Measurements from ENCODE around the gene TOMM5. TPM values are rescaled to one million over a fixed set of nuclear protein-coding genes. Genes with fewer than 3 reads are reported as not detected.
A peak's percentile ranks its signal among the peaks of the same experiment; 100 is the strongest.
"Not testable (repeated sequence)": the region's sequence is repeated elsewhere in the genome, so short reads cannot be mapped to it uniquely, and the experiment has no call there.

Gene TOMM5
- total and polyA plus RNA-seq, 2 experiments from 2014 or later, result 130 to 288 TPM

DNA sequence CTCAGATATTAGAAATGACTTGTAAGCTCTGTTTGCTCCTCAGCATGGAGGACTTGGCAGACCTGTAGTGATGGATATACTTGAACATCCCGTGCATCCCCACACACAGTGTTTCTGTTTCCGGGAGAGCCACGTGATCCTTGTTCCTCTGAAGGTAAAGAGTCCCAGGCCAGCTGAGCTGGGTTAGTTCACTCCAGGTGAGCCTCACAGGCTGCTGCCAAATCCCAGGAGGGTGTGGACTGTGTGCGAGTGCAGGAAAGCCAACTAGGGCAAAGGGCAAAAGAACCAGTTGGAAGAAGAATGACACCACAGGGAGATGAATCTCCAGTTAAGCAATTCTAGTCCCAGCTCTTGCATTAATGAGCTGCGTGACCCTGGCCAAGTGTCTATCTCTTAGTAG lies 10.4 kb upstream of the TOMM5 start:
- in situ Hi-C loops (cut with MboI), result no loop called here
- Histone ChIP-seq H2AFZ (no peak overlapping the region), H3K27me3 (replicated peaks; ENCODE audit: insufficient read depth) (peaks cover 11% of the 10 kb centered on the region; the same call in 1 of the 2 replicates), H3K9me3 (ENCODE audit: low read depth) (no peaks in the 10 kb centered on the region), H3K9ac (no peak overlapping the region), H3F3A (ENCODE audit: insufficient read depth) (no peaks in the 10 kb centered on the region), H3K9me2 (ENCODE audit: insufficient read depth) (no peaks in the 10 kb centered on the region), H3K79me2 (ENCODE audit: insufficient read depth) (no peaks in the 10 kb centered on the region), H3K4me1 (ENCODE audit: insufficient read depth) (no peaks in the 10 kb centered on the region), H3K36me3 (ENCODE audit: low read depth) (no peaks in the 10 kb centered on the region), H3K4me2 (ENCODE audit: unreplicated experiment) (no peak overlapping the region), H4K20me1 (ENCODE audit: insufficient read depth) (no peaks in the 10 kb centered on the region), H3K27ac (no peak overlapping the region), H3K4me3 (no peak overlapping the region)
- peak; percentile 15 for DNase-seq
- 58 to 65% methylated on average over 5 of the region's 5 CpGs for WGBS, 2 experiments (ENCODE audit: low coverage in 1 of 2, low lambda C conversion rate in 2 of 2, missing lambda C conversion rate in 2 of 2)
- TF ChIP-seq EZH2phosphoT487 (IDR thresholded peaks at IDR 0.05; ENCODE audit: insufficient read depth, low read depth) (no peak), EZH2 (IDR thresholded peaks at IDR 0.05; ENCODE audit: insufficient read depth, poor library complexity, severe bottlenecking) (no peak)

DNA sequence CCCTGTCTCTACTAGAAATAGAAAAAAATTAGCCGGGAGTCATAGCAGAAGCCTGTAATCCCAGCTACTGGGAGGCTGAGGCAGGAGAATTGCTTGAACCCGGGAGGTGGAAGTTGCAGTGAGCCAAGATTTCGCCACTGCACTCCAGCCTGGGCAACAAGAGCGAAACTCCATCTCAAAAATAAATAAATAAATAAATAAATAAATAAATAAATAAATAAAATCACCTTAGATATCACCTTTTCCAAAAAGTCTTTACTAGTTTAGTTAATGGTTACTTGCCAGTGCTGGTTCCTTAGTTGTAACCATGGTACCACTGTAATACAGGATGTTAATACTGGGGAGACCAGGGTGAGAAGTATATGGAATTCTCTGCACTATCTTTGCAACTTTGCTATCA lies 9.7 kb upstream of the TOMM5 start:
- H3F3A ChIP-seq (ENCODE audit: insufficient read depth); H3K9me2 ChIP-seq (ENCODE audit: insufficient read depth); H3K79me2 ChIP-seq (ENCODE audit: insufficient read depth); H3K9me3 ChIP-seq (ENCODE audit: low read depth); H4K20me1 ChIP-seq (ENCODE audit: insufficient read depth); H3K4me3 ChIP-seq; H3K4me2 ChIP-seq (ENCODE audit: unreplicated experiment); H2AFZ ChIP-seq; H3K27ac ChIP-seq; DNase-seq; H3K36me3 ChIP-seq (ENCODE audit: low read depth); in situ Hi-C loops (cut with MboI); H3K9ac ChIP-seq; H3K4me1 ChIP-seq (ENCODE audit: insufficient read depth): not testable (repeated sequence)
- 63 to 69% methylated on average over 4 of the region's 4 CpGs for WGBS, 2 experiments (ENCODE audit: low coverage in 1 of 2, low lambda C conversion rate in 2 of 2, missing lambda C conversion rate in 2 of 2)
- H3K27me3 ChIP-seq (replicated peaks; ENCODE audit: insufficient read depth), result peaks cover 11% of the 10 kb centered on the region; the same call in 1 of the 2 replicates

DNA sequence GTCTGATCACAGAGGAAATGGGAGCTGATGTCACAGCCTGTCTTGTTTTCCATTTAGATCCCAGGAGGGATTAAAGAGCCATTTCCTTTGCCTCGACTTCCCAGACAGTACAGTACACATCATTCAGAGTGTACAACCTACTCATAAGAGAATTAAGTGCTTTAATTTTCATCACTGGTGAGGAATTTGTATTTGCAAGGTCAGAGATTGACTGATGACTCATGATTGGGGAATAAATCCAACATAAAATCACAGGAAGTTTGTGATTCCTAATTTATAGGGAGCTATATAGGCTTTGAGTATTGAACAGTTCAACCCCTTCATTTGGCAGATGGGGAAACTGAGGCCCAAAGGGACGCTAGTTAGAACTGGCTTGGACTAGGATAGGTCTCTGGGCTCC lies 4.1 kb upstream of the TOMM5 start:
- peak; percentile 31 for DNase-seq
- in situ Hi-C loops (cut with MboI), result loop anchor here (25.0 kb wide), 1 partner anchor 741 kb away; no protein-coding TSS in a partner anchor
- 16 to 21% methylated on average over 2 of the region's 2 CpGs for WGBS, 2 experiments (ENCODE audit: low coverage in 1 of 2, low lambda C conversion rate in 2 of 2, missing lambda C conversion rate in 2 of 2)

DNA sequence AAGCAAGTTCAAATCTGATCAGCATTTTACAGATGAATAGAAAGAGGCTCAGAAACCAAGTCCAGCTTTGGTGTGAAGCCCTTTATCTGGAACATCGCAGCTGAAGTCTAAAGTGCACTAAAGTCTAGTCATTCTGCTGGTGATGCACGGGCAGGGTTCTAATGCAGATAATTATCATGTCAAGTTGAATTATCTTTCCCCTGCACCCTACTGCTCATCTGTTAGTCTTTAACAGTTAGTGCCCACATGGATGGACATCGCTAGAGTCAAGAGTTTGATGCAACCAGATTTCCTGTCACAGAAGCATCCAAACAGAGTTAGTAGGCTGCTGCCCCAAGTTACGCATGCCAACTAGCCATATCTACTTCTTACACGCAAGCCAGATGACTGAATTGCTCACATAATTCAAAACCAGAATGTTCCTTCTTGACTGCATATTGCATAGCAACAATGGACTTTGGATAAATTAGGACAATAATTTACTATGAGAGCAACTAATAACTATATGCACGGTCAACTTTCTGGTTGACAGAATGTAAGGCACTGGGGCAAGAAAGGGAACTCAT lies 1.6 kb upstream of the TOMM5 start:
- 81 to 83% methylated on average over 6 of the region's 6 CpGs for WGBS, 2 experiments (ENCODE audit: low coverage in 1 of 2, low lambda C conversion rate in 2 of 2, missing lambda C conversion rate in 2 of 2)

More for the DNA sequence above, 4.1 kb upstream of the TOMM5 start:
- H3K9ac ChIP-seq, result no peak overlapping the region
- H3K4me2 ChIP-seq (ENCODE audit: unreplicated experiment), result no peak overlapping the region
- H3K36me3 ChIP-seq (ENCODE audit: low read depth), result no peaks in the 10 kb centered on the region
- H3K27me3 ChIP-seq (replicated peaks; ENCODE audit: insufficient read depth), result no peaks in the 10 kb centered on the region
- H3K9me3 ChIP-seq (ENCODE audit: low read depth), result no peaks in the 10 kb centered on the region
- no peak overlapping the region for H3K4me3 ChIP-seq
- no peak overlapping the region for H2AFZ ChIP-seq
- no peaks in the 10 kb centered on the region for H3K9me2 ChIP-seq (ENCODE audit: insufficient read depth)
- H4K20me1 ChIP-seq (ENCODE audit: insufficient read depth), result no peaks in the 10 kb centered on the region
- H3F3A ChIP-seq (ENCODE audit: insufficient read depth), result peaks cover 4% of the 10 kb centered on the region
- H3K27ac ChIP-seq, result no peak overlapping the region
- peaks cover 4% of the 10 kb centered on the region for H3K4me1 ChIP-seq (ENCODE audit: insufficient read depth)
- H3K79me2 ChIP-seq (ENCODE audit: insufficient read depth), result peaks cover 8% of the 10 kb centered on the region
- no peak for TF ChIP-seq EZH2 (IDR thresholded peaks at IDR 0.05; ENCODE audit: insufficient read depth, poor library complexity, severe bottlenecking)
- TF ChIP-seq EZH2phosphoT487 (IDR thresholded peaks at IDR 0.05; ENCODE audit: insufficient read depth, low read depth), result no peak

More for the DNA sequence above, 1.6 kb upstream of the TOMM5 start:
- peaks cover 4% of the 10 kb centered on the region for H3K4me1 ChIP-seq (ENCODE audit: insufficient read depth)
- TF ChIP-seq EZH2phosphoT487 (IDR thresholded peaks at IDR 0.05; ENCODE audit: insufficient read depth, low read depth) (no peak), EZH2 (IDR thresholded peaks at IDR 0.05; ENCODE audit: insufficient read depth, poor library complexity, severe bottlenecking) (no peak)
- no peaks in the 10 kb centered on the region for H3K27me3 ChIP-seq (replicated peaks; ENCODE audit: insufficient read depth)
- peaks cover 33% of the 10 kb centered on the region for H3K79me2 ChIP-seq (ENCODE audit: insufficient read depth)
- peak overlapping the region; percentile 79 for H3K4me2 ChIP-seq (ENCODE audit: unreplicated experiment)
- H4K20me1 ChIP-seq (ENCODE audit: insufficient read depth), result no peaks in the 10 kb centered on the region
- DNase-seq, result no peak
- H3K27ac ChIP-seq, result no peak overlapping the region; the same call in 1 of the 2 replicates
- in situ Hi-C loops (cut with MboI), result loop anchor here (25.0 kb wide), 1 partner anchor 743 kb away; no protein-coding TSS in a partner anchor
- H3K36me3 ChIP-seq (ENCODE audit: low read depth), result no peaks in the 10 kb centered on the region
- H3F3A ChIP-seq (ENCODE audit: insufficient read depth), result peaks cover 4% of the 10 kb centered on the region
- peak overlapping the region; percentile 41; the same call in 1 of the 2 replicates for H2AFZ ChIP-seq
- H3K9me3 ChIP-seq (ENCODE audit: low read depth), result no peaks in the 10 kb centered on the region
- no peak overlapping the region for H3K9ac ChIP-seq
- no peaks in the 10 kb centered on the region for H3K9me2 ChIP-seq (ENCODE audit: insufficient read depth)
- H3K4me3 ChIP-seq, result no peak overlapping the region; the same call in 1 of the 2 replicates
